Mammary epithelial cell (primary cell): ENCODE results near the gene PSAP.

Experiments
- CTCF ChIP-seq, 2 donors: IDR thresholded peaks in 1 of 2; conservative IDR thresholded peaks in 1 of 2; 2 replicates each; pipeline ENCODE4 v1.5.1; 2011 to 2012; ENCODE audit warnings: inconsistent platforms in 2 of 2, low read length in 2 of 2, mild to moderate bottlenecking in 2 of 2, control low read depth in 1 of 2, low read depth in 1 of 2; ENCODE audit not compliant: insufficient read depth in 1 of 2; ENCODE audit errors: extremely low read depth in 1 of 2
- EZH2 ChIP-seq: IDR thresholded peaks from 2 replicates; pipeline ENCODE4 v1.6.1; 2012; ENCODE audit warnings: low read length, inconsistent platforms, borderline replicate concordance

- TF ChIP-seq CTCF (conservative IDR thresholded peaks at IDR 0.05 in 1 of 2, IDR thresholded peaks at IDR 0.05 in 1 of 2; ENCODE audit: extremely low read depth in 1 of 2, insufficient read depth in 1 of 2, low read depth in 1 of 2, low read length in 2 of 2) (no peak), EZH2 (no peak)
These were observed 48.8 kb upstream of the PSAP start for GRCh38 chr10:71899665-71900412.
